ENCODE results near the gene PGM2L1.

DNA sequence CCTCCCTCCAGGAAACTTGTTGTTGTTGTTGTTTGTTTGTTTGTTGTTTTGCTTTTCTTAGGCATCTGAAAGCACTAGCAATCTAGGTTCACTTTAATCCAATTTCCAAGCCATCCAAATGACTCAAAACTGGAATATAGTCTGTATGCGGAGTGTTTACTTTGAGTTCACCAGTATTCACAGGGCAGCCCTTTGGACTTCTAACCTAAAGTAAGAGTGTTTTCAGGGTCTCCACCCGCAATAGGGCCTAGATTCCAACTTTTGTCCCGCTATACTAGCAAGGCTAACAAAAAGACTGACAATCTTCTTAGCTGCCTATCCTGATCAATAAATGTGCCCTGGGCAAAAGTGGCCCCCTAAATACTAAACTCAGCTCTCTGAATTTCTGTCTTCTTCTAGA lies 13.6 kb downstream of the PGM2L1 start:
- no peak for TF ChIP-seq POLR2A (IDR thresholded peaks at IDR 0.05)
- TF ChIP-seq, protein P1, sequence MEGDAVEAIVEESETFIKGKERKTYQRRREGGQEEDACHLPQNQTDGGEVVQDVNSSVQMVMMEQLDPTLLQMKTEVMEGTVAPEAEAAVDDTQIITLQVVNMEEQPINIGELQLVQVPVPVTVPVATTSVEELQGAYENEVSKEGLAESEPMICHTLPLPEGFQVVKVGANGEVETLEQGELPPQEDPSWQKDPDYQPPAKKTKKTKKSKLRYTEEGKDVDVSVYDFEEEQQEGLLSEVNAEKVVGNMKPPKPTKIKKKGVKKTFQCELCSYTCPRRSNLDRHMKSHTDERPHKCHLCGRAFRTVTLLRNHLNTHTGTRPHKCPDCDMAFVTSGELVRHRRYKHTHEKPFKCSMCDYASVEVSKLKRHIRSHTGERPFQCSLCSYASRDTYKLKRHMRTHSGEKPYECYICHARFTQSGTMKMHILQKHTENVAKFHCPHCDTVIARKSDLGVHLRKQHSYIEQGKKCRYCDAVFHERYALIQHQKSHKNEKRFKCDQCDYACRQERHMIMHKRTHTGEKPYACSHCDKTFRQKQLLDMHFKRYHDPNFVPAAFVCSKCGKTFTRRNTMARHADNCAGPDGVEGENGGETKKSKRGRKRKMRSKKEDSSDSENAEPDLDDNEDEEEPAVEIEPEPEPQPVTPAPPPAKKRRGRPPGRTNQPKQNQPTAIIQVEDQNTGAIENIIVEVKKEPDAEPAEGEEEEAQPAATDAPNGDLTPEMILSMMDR (IDR thresholded peaks at IDR 0.05): no peak
